A673 (cell line): ENCODE data around the gene TENT5C. TPM values are rescaled to one million over a fixed set of nuclear protein-coding genes. Genes with fewer than 3 reads are reported as not detected.

Source experiments
- BruUV-seq: library from RNA; stranded (reverse); fragments of 400-500 nt; replicated peaks from 2 replicates; lab custom pipeline; 2021; lab: Mats Ljungman, UMichigan
- CTCF ChIA-PET: fragments of 300-600 bp; sonication (Branson Sonifier 250); formaldehyde crosslinking; loops from one replicate; lab custom pipeline; 2022; ENCODE audit warnings: antibody characterized with exemption; lab: Charles Lee
- POLR2A ChIA-PET: fragments of 300-600 bp; sonication (Branson Sonifier 250); formaldehyde crosslinking; loops from one replicate; lab custom pipeline; 2022; ENCODE audit warnings: antibody characterized with exemption; ENCODE audit not compliant: low non-redundant PET; lab: Charles Lee
- DNase-seq: peaks from one replicate; pipeline ENCODE4 v3.0.0-alpha.2; 2015; ENCODE audit warnings: low spot score
- H3K27ac ChIP-seq: fragments of 200-600 bp; sonication (generic); 2 replicates; pipeline ENCODE4 v1.5.1; 2016; ENCODE audit warnings: mixed run types, low read depth, mild to moderate bottlenecking, mixed read lengths, antibody characterized with exemption, low read length; ENCODE audit not compliant: poor library complexity, severe bottlenecking
- H3K27me3 ChIP-seq: fragments of 200-600 bp; sonication (generic); replicated peaks from 2 replicates; pipeline ENCODE4 v1.6.1; 2017; ENCODE audit warnings: mixed run types, low read depth, mild to moderate bottlenecking, mixed read lengths, antibody characterized with exemption, low read length; ENCODE audit not compliant: insufficient read depth, poor library complexity
- H3K36me3 ChIP-seq: fragments of 200-600 bp; sonication (generic); 2 replicates; pipeline ENCODE4 v1.6.1; 2016; ENCODE audit warnings: mixed run types, mild to moderate bottlenecking, mixed read lengths, antibody characterized with exemption, low read length; ENCODE audit not compliant: insufficient read depth, poor library complexity, severe bottlenecking
- H3K4me1 ChIP-seq: fragments of 200-600 bp; sonication (generic); 2 replicates; pipeline ENCODE4 v1.6.1; 2017; ENCODE audit warnings: mixed run types, mild to moderate bottlenecking, mixed read lengths, antibody characterized with exemption, low read length; ENCODE audit not compliant: insufficient read depth, poor library complexity, severe bottlenecking
- H3K4me3 ChIP-seq: fragments of 200-600 bp; sonication (generic); 2 replicates; pipeline ENCODE4 v1.5.1; 2016; ENCODE audit warnings: low read depth, mixed run types, mild to moderate bottlenecking, mixed read lengths, low read length; ENCODE audit not compliant: poor library complexity, severe bottlenecking
- H3K9me3 ChIP-seq: fragments of 200-600 bp; sonication (generic); 2 replicates; pipeline ENCODE4 v1.6.1; 2016; ENCODE audit warnings: mixed run types, low read depth, mild to moderate bottlenecking, mixed read lengths, antibody characterized with exemption, low read length; ENCODE audit not compliant: poor library complexity, severe bottlenecking
- EZH2 ChIP-seq: fragments of 200-600 bp; sonication (generic); IDR thresholded peaks from 2 replicates; pipeline ENCODE4 v1.6.1; 2017; ENCODE audit warnings: borderline replicate concordance, low read depth, mild to moderate bottlenecking, mixed read lengths, antibody characterized with exemption, low read length; ENCODE audit not compliant: poor library complexity, severe bottlenecking
- intact Hi-C: fragments of 100-400 bp; cut with micrococcal nuclease; formaldehyde crosslinking; loops from one replicate; pipeline ENCODE4 v1.10.0; 2022; ENCODE audit not compliant: unreplicated experiment
- total RNA-seq: library from RNA; stranded (reverse); gene quantifications from 2 replicates; pipeline ENCODE4 v1.2.3, GENCODE V29; 2021
- TF ChIP-seq, protein P1 (sequence below): fragments of 300-800, 200-600 bp; sonication (generic); conservative IDR thresholded peaks from 2 replicates; pipeline ENCODE4 v1.5.1; 2017; ENCODE audit warnings: low read depth, mild to moderate bottlenecking, antibody characterized with exemption, low read length, moderate library complexity, mixed read lengths

Gene TENT5C
- total RNA-seq, 1 experiment from 2014 or later, result 1.1 TPM

DNA sequence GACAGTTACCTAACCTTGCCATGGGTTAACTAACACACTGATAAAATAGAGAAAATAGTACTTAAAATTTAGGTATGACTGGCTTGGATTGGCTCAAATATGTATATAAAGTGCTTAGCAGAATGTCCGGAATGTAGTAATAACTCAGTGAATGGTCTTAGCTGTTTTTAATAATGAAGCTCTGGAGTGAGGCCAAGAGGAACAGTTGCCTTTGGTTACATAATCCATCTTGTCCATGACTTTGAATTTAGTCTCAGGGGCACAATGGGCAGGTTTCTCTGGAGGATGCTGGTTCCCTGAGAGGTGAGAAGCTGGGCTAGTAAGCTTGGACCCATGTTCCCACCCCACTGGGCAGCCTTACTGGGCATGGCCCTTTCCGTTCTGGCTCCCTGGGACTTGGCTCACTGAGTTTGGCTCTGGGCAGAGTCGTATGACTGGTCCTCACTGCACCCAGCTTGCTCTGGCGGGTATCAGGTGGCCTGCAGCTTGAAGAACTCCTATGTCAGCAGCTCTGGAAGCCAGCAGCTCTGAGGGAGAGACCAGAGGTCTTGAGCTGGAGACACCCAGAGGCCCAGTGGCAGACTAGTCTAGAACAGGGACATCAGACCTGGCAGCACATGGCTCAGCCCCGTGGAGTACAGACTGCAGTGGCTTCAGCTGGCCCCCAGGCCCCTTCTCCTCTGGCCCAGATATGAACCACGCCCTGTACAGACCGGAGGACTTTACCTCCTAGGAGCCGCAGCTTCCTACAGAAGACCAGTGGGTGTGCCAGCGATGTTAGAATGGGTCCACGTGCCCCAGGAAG, 40.4 kb downstream of the TENT5C start:
- CTCF ChIA-PET, result no interaction called here
- no TSS peak for BruUV-seq

DNA sequence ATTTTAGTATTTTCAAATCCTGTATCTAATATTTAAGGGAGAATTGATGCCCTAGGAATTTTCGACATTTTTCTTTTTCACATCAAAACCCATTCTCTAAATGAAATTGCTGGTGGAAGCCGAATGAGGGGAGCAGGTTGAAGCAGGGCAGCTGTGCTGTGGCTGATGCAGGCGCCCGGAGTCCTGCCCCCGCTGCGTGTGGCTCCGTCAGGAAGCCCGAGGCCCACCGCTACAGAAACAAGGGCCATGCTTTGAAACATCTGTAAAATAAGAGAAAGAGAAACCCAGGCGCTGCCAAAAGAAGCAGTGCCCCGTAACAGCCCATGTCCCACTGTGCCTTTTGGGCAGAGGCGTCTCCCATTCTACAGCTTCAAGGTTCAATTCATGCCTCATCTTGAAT, 41.1 kb downstream of the TENT5C start:
- Histone ChIP-seq H3K4me1 (no peaks in the 10 kb centered on the region), H3K27ac (no peak overlapping the region), H3K4me3 (no peak overlapping the region), H3K36me3 (no peaks in the 10 kb centered on the region), H3K27me3 (no peaks in the 10 kb centered on the region), H3K9me3 (no peaks in the 10 kb centered on the region)
- BruUV-seq, result no TSS peak
- no peak for TF ChIP-seq EZH2
- POLR2A ChIA-PET, result no interaction called here
- intact Hi-C loops, result no loop called here
- DNase-seq, result no peak
- CTCF ChIA-PET, result no interaction called here

More for the DNA sequence above, 40.4 kb downstream of the TENT5C start:
- DNase-seq, result peak; percentile 11
- H3K4me1 ChIP-seq, result no peaks in the 10 kb centered on the region
- POLR2A ChIA-PET, result no interaction called here
- no peaks in the 10 kb centered on the region for H3K27me3 ChIP-seq
- H3K9me3 ChIP-seq, result no peaks in the 10 kb centered on the region
- TF ChIP-seq EZH2, result no peak
- TF ChIP-seq, protein P1, sequence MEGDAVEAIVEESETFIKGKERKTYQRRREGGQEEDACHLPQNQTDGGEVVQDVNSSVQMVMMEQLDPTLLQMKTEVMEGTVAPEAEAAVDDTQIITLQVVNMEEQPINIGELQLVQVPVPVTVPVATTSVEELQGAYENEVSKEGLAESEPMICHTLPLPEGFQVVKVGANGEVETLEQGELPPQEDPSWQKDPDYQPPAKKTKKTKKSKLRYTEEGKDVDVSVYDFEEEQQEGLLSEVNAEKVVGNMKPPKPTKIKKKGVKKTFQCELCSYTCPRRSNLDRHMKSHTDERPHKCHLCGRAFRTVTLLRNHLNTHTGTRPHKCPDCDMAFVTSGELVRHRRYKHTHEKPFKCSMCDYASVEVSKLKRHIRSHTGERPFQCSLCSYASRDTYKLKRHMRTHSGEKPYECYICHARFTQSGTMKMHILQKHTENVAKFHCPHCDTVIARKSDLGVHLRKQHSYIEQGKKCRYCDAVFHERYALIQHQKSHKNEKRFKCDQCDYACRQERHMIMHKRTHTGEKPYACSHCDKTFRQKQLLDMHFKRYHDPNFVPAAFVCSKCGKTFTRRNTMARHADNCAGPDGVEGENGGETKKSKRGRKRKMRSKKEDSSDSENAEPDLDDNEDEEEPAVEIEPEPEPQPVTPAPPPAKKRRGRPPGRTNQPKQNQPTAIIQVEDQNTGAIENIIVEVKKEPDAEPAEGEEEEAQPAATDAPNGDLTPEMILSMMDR, result no peak
- no peaks in the 10 kb centered on the region for H3K36me3 ChIP-seq
- no peak overlapping the region for H3K27ac ChIP-seq
- H3K4me3 ChIP-seq, result no peak overlapping the region
- intact Hi-C loops, result no loop called here

DNA sequence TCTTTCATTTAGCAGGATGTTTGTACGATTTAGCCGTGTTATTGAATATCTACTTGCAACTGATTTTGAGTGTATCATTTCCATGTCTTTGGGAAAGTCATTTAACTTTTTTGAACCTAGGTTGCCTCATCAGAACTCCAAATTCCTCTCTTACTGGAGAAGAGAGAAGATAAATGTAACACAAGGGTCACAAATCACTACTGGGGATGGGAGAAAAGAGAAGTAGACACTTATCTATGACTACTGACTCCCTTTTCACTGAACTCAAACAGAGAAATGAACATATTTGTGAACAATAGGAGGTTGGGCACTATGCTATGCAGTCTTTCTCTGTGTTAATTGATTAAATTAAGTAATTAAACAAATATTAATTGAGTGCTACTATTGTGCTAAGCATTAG, 42.2 kb downstream of the TENT5C start:
- no peak for DNase-seq
- Histone ChIP-seq H3K36me3 (no peaks in the 10 kb centered on the region), H3K9me3 (no peaks in the 10 kb centered on the region), H3K4me3 (no peak overlapping the region), H3K27ac (no peak overlapping the region), H3K4me1 (no peaks in the 10 kb centered on the region), H3K27me3 (no peaks in the 10 kb centered on the region)
- CTCF ChIA-PET, result no interaction called here
- intact Hi-C loops, result no loop called here
- BruUV-seq, result no TSS peak
- POLR2A ChIA-PET, result no interaction called here
- TF ChIP-seq EZH2, result no peak
- TF ChIP-seq, protein P1, result no peak
